ENCODE data around the gene LRRC73.

The LRRC73 gene

DNA sequence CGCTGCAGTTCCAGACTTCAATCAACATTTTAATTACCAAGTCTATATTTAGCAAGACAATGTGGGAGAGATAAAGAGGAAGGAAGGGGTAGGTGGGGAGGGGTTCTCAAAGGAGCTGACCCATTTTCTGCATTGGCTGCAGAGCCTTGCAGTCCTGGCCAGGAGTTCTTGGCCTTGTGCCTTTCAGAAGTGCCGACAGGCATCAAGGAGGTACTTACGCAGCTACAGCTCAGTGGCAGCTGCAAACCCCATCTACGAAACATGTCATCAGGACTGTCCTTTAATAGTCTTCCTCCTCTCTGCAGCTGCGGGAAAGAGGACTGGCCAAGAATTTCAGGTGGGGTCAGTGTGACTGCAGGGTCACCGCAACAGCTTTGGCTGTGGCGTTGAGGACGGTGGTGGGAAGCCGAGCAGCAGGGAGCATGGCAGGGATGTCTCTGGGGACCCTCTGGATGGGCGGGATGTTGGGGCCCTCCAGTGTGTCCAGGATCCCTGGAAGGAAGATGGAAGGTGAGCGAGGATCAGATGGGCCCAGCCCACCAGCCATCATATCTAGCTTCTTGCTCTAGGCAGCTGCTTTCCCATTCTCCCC, 1.8 kb upstream of the LRRC73 start:
- Histone ChIP-seq H3K27ac (ENCODE audit: insufficient read depth in 1 of 2, low read depth in 1 of 2, low read length in 2 of 2, poor library complexity in 1 of 2, severe bottlenecking in 2 of 2) (no peak overlapping the region), H3K9me3 (ENCODE audit: control extremely low read depth in 1 of 5, control insufficient read depth in 4 of 5, insufficient read depth in 2 of 5, low read depth in 1 of 5, low read length in 4 of 5) (no peaks in the 10 kb centered on the region), H3K4me1 (ENCODE audit: control extremely low read depth in 1 of 4, control insufficient read depth in 4 of 4, insufficient read depth in 4 of 4, low read length in 3 of 4) (peaks cover 3 to 37% (median 28%) of the 10 kb centered on the region in 4 experiments), H3K4me3 (ENCODE audit: control insufficient read depth in 1 of 7, extremely low read depth in 1 of 7, insufficient read depth in 4 of 7, low read depth in 2 of 7, low read length in 6 of 7) (no peak overlapping the region), H3K27me3 (replicated peaks in 2 of 5; ENCODE audit: control insufficient read depth in 4 of 5, insufficient read depth in 5 of 5, low read length in 4 of 5) (peaks cover 0 to 40% (median 17%) of the 10 kb centered on the region in 5 experiments), H3K36me3 (ENCODE audit: control insufficient read depth in 4 of 4, insufficient read depth in 4 of 4, low read length in 3 of 4) (peaks cover 13 to 49% (median 37%) of the 10 kb centered on the region in 4 experiments)
- ChIA-PET POLR2A (interaction anchor here (0.7 to 1.1 kb wide), 2 partner anchors 79 to 660 kb away, joined by 3 to 4 read pairs; no protein-coding TSS in a partner anchor), CTCF (interaction anchor here (1.6 to 2.1 kb wide), 3 partner anchors 10 to 134 kb away, joined by 4 to 7 read pairs (median 7); no protein-coding TSS in a partner anchor)
- 95% methylated on average over 5 of the region's 11 CpGs for WGBS (ENCODE audit: insufficient coverage)
- no peak for DNase-seq

- Histone ChIP-seq H3K9me3 (ENCODE audit: control extremely low read depth in 1 of 5, control insufficient read depth in 4 of 5, insufficient read depth in 2 of 5, low read depth in 1 of 5, low read length in 4 of 5) (no peaks in the 10 kb centered on the region), H3K36me3 (ENCODE audit: control insufficient read depth in 4 of 4, insufficient read depth in 4 of 4, low read length in 3 of 4) (peaks cover 13 to 49% (median 38%) of the 10 kb centered on the region in 4 experiments), H3K27ac (ENCODE audit: insufficient read depth in 1 of 2, low read depth in 1 of 2, low read length in 2 of 2, poor library complexity in 1 of 2, severe bottlenecking in 2 of 2) (no peak overlapping the region), H3K27me3 (replicated peaks in 2 of 5; ENCODE audit: control insufficient read depth in 4 of 5, insufficient read depth in 5 of 5, low read length in 4 of 5) (peaks cover 0 to 42% (median 17%) of the 10 kb centered on the region in 5 experiments), H3K4me1 (ENCODE audit: control extremely low read depth in 1 of 4, control insufficient read depth in 4 of 4, insufficient read depth in 4 of 4, low read length in 3 of 4) (peaks cover 0 to 32% (median 25%) of the 10 kb centered on the region in 4 experiments), H3K4me3 (ENCODE audit: control insufficient read depth in 1 of 7, extremely low read depth in 1 of 7, insufficient read depth in 4 of 7, low read depth in 2 of 7, low read length in 6 of 7) (peak overlapping the region in 2 of 7 experiments; percentile 59 to 67)
- 94% methylated on average over 9 of the region's 10 CpGs for WGBS (ENCODE audit: insufficient coverage)
- POLR2A ChIA-PET = interaction anchor here (0.6 to 1.1 kb wide), 2 partner anchors 50 to 77 kb away, joined by 3 to 4 read pairs; no protein-coding TSS in a partner anchor
- DNase-seq = no peak
- CTCF ChIA-PET = interaction anchor here (1.6 to 2.1 kb wide), 3 partner anchors 8 to 133 kb away, joined by 4 to 7 read pairs (median 7); no protein-coding TSS in a partner anchor
These were observed 649 bp upstream of the LRRC73 start for GRCh38 chr6:43510827-43511163.

- ChIA-PET POLR2A (interaction anchor here (0.5 kb wide), 1 partner anchor 52 kb away, joined by 4 read pairs; no protein-coding TSS in a partner anchor), CTCF (interaction anchor here (0.9 to 1.1 kb wide), 2 partner anchors 63 to 244 kb away, joined by 3 read pairs; no protein-coding TSS in a partner anchor)
- DNase-seq = peak in 1 of 3 donors; percentile 21
- H3K4me1 ChIP-seq (ENCODE audit: control extremely low read depth in 1 of 4, control insufficient read depth in 4 of 4, insufficient read depth in 4 of 4, low read length in 3 of 4) = peaks cover 0 to 25% (median 19%) of the 10 kb centered on the region in 4 experiments
- 13% methylated on average over 54 of the region's 69 CpGs for WGBS (ENCODE audit: insufficient coverage)
- H3K9me3 ChIP-seq (ENCODE audit: control extremely low read depth in 1 of 5, control insufficient read depth in 4 of 5, insufficient read depth in 2 of 5, low read depth in 1 of 5, low read length in 4 of 5) = no peaks in the 10 kb centered on the region
- peaks cover 11 to 51% (median 41%) of the 10 kb centered on the region in 4 experiments for H3K36me3 ChIP-seq (ENCODE audit: control insufficient read depth in 4 of 4, insufficient read depth in 4 of 4, low read length in 3 of 4)
- H3K27me3 ChIP-seq (replicated peaks in 2 of 5; ENCODE audit: control insufficient read depth in 4 of 5, insufficient read depth in 5 of 5, low read length in 4 of 5) = peaks cover 0 to 42% (median 17%) of the 10 kb centered on the region in 5 experiments
- H3K4me3 ChIP-seq (ENCODE audit: control insufficient read depth in 1 of 7, extremely low read depth in 1 of 7, insufficient read depth in 4 of 7, low read depth in 2 of 7, low read length in 6 of 7) = peak overlapping the region in 5 of 7 experiments; percentile 37 to 73 (median 62)
- no peak overlapping the region for H3K27ac ChIP-seq (ENCODE audit: insufficient read depth in 1 of 2, low read depth in 1 of 2, low read length in 2 of 2, poor library complexity in 1 of 2, severe bottlenecking in 2 of 2)
These were observed 783 bp downstream of the LRRC73 start for GRCh38 chr6:43509142-43509983.

GRCh38 chr6:43508481-43509141, 1.5 kb downstream of the LRRC73 start:
- WGBS (ENCODE audit: insufficient coverage) = 76% methylated on average over 5 of the region's 8 CpGs
- DNase-seq = no peak
- Histone ChIP-seq H3K9me3 (ENCODE audit: control extremely low read depth in 1 of 5, control insufficient read depth in 4 of 5, insufficient read depth in 2 of 5, low read depth in 1 of 5, low read length in 4 of 5) (no peaks in the 10 kb centered on the region), H3K36me3 (ENCODE audit: control insufficient read depth in 4 of 4, insufficient read depth in 4 of 4, low read length in 3 of 4) (peaks cover 11 to 50% (median 41%) of the 10 kb centered on the region in 4 experiments), H3K4me1 (ENCODE audit: control extremely low read depth in 1 of 4, control insufficient read depth in 4 of 4, insufficient read depth in 4 of 4, low read length in 3 of 4) (peaks cover 0 to 25% (median 19%) of the 10 kb centered on the region in 4 experiments), H3K27ac (ENCODE audit: insufficient read depth in 1 of 2, low read depth in 1 of 2, low read length in 2 of 2, poor library complexity in 1 of 2, severe bottlenecking in 2 of 2) (no peak overlapping the region), H3K4me3 (ENCODE audit: control insufficient read depth in 1 of 7, extremely low read depth in 1 of 7, insufficient read depth in 4 of 7, low read depth in 2 of 7, low read length in 6 of 7) (no peak overlapping the region), H3K27me3 (replicated peaks in 2 of 5; ENCODE audit: control insufficient read depth in 4 of 5, insufficient read depth in 5 of 5, low read length in 4 of 5) (peaks cover 0 to 42% (median 17%) of the 10 kb centered on the region in 5 experiments)
- ChIA-PET POLR2A (no interaction called here), CTCF (interaction anchor here (0.6 to 5.7 kb wide), 7 partner anchors 14 to 244 kb away, joined by 3 to 64 read pairs (median 3); partner anchors contain the start of gene DLK2)

DNA sequence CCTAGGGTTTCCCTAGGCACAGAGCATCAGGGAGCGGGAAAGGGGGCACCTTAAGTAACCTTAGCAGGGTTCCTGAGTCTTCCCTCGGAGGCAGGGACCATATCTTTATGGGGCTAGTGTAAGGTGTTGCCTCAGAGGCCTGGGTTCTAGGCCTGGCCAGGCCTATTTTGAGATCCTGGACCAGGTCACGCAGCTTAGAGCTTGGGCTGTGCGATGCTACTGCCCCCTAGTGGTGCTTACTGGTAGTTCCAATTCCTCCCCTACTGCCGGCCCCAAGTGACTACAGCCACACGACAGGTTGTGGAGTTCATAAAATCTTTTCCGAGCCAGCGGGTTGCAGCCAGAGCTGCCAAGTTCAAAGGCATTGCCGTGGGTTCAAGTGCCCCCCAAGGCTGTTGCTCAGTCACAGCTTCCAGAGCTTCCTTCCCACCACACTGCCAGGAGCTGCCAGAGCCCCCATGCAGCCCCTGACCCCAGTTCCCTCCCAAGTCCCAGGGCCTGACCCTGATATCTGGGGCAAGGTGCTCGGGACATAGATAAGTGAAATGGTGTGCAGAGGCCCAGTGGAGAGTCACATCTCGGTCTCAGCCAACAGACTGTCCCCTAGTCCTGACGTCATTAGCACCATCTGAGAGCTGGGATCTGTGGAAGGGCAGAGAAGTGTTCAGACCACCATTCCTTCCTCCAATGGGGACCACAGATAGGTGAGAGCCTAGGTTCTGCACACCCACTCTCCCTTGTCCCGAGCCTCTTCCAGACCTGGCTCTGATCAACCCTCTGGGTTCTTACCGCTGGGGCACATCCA, 3.3 kb downstream of the LRRC73 start:
- Histone ChIP-seq H3K36me3 (ENCODE audit: control insufficient read depth in 4 of 4, insufficient read depth in 4 of 4, low read length in 3 of 4) (peaks cover 4 to 49% (median 40%) of the 10 kb centered on the region in 4 experiments), H3K9me3 (ENCODE audit: control extremely low read depth in 1 of 5, control insufficient read depth in 4 of 5, insufficient read depth in 2 of 5, low read depth in 1 of 5, low read length in 4 of 5) (no peaks in the 10 kb centered on the region), H3K4me3 (ENCODE audit: control insufficient read depth in 1 of 7, extremely low read depth in 1 of 7, insufficient read depth in 4 of 7, low read depth in 2 of 7, low read length in 6 of 7) (no peak overlapping the region), H3K4me1 (ENCODE audit: control extremely low read depth in 1 of 4, control insufficient read depth in 4 of 4, insufficient read depth in 4 of 4, low read length in 3 of 4) (peaks cover 0 to 21% (median 17%) of the 10 kb centered on the region in 4 experiments), H3K27ac (ENCODE audit: insufficient read depth in 1 of 2, low read depth in 1 of 2, low read length in 2 of 2, poor library complexity in 1 of 2, severe bottlenecking in 2 of 2) (no peak overlapping the region), H3K27me3 (replicated peaks in 2 of 5; ENCODE audit: control insufficient read depth in 4 of 5, insufficient read depth in 5 of 5, low read length in 4 of 5) (peaks cover 0 to 42% (median 17%) of the 10 kb centered on the region in 5 experiments)
- peak; percentile 84 to 93 (median 86) for DNase-seq
- POLR2A ChIA-PET = interaction anchor here (0.6 kb wide), 1 partner anchor 558 kb away, joined by 3 read pairs; no protein-coding TSS in a partner anchor
- CTCF ChIA-PET = interaction anchor here (0.6 to 5.7 kb wide), 20 partner anchors 9 to 278 kb away, joined by 3 to 64 read pairs (median 5); partner anchors contain the start of genes DLK2, DNPH1, POLR1C and YIPF3
- 35% methylated on average over 12 of the region's 14 CpGs for WGBS (ENCODE audit: insufficient coverage)

GRCh38 chr6:43506171-43506570, 4.0 kb downstream of the LRRC73 start:
- Histone ChIP-seq H3K27ac (ENCODE audit: insufficient read depth in 1 of 2, low read depth in 1 of 2, low read length in 2 of 2, poor library complexity in 1 of 2, severe bottlenecking in 2 of 2) (no peak overlapping the region), H3K4me1 (ENCODE audit: control extremely low read depth in 1 of 4, control insufficient read depth in 4 of 4, insufficient read depth in 4 of 4, low read length in 3 of 4) (peaks cover 0 to 18% (median 16%) of the 10 kb centered on the region in 4 experiments), H3K9me3 (ENCODE audit: control extremely low read depth in 1 of 5, control insufficient read depth in 4 of 5, insufficient read depth in 2 of 5, low read depth in 1 of 5, low read length in 4 of 5) (no peaks in the 10 kb centered on the region), H3K4me3 (ENCODE audit: control insufficient read depth in 1 of 7, extremely low read depth in 1 of 7, insufficient read depth in 4 of 7, low read depth in 2 of 7, low read length in 6 of 7) (no peak overlapping the region), H3K27me3 (replicated peaks in 2 of 5; ENCODE audit: control insufficient read depth in 4 of 5, insufficient read depth in 5 of 5, low read length in 4 of 5) (peaks cover 0 to 42% (median 17%) of the 10 kb centered on the region in 5 experiments), H3K36me3 (ENCODE audit: control insufficient read depth in 4 of 4, insufficient read depth in 4 of 4, low read length in 3 of 4) (peaks cover 4 to 45% (median 39%) of the 10 kb centered on the region in 4 experiments)
- WGBS (ENCODE audit: insufficient coverage) = 93% methylated on average over 2 of the region's 3 CpGs
- no peak for DNase-seq
- POLR2A ChIA-PET = interaction anchor here (0.6 kb wide), 1 partner anchor 557 kb away, joined by 3 read pairs; no protein-coding TSS in a partner anchor
- CTCF ChIA-PET = interaction anchor here (0.7 to 5.7 kb wide), 23 partner anchors 10 to 321 kb away, joined by 3 to 64 read pairs (median 5); partner anchors contain the start of genes DLK2, DNPH1, POLR1C and YIPF3
